Rectal smooth muscle tissue (tissue), 1 donor: ENCODE results near the gene YAF2.

Experiments
- H3K27ac ChIP-seq: one replicate; pipeline ENCODE4 v1.7.0; 2013; ENCODE audit warnings: low read depth, low read length, inconsistent platforms
- H3K27me3 ChIP-seq: one replicate; pipeline ENCODE4 v1.7.0; 2013; ENCODE audit warnings: low read length; ENCODE audit not compliant: control insufficient read depth, insufficient read depth
- H3K36me3 ChIP-seq: one replicate; pipeline ENCODE4 v1.7.0; 2013; ENCODE audit warnings: low read length; ENCODE audit not compliant: control insufficient read depth, insufficient read depth
- H3K4me1 ChIP-seq: one replicate; pipeline ENCODE4 v1.7.0; 2013; ENCODE audit warnings: low read length; ENCODE audit not compliant: control insufficient read depth, insufficient read depth
- H3K4me3 ChIP-seq: one replicate; pipeline ENCODE4 v1.7.0; 2013; ENCODE audit warnings: low read length
- H3K9ac ChIP-seq: one replicate; pipeline ENCODE4 v1.7.0; 2013; ENCODE audit warnings: low read length

Gene YAF2

DNA sequence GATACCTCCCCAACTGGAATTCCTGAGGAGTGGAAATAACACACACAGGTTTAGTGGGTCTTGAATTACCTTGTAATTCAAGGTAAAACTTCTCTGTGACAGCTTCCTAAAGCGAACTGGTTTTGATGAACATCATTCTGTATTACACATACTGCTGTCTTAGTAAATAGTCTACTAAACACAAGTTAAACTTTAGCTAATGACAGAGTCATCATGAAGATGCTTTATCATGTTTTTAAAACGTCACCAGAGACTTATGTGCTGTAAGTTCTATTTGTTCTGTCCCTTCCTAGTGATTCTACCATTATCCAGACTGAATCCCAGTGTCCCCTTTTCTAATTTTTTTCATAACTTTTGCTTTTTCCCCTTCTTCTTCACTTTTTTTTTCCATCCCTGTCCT is 81.8 kb downstream of the YAF2 start:
- H3K36me3 ChIP-seq, result no peaks in the 10 kb centered on the region
- no peak overlapping the region for H3K4me3 ChIP-seq
- H3K27me3 ChIP-seq, result no peaks in the 10 kb centered on the region
- H3K9ac ChIP-seq, result no peak overlapping the region
- no peak overlapping the region for H3K27ac ChIP-seq
- no peaks in the 10 kb centered on the region for H3K4me1 ChIP-seq

DNA sequence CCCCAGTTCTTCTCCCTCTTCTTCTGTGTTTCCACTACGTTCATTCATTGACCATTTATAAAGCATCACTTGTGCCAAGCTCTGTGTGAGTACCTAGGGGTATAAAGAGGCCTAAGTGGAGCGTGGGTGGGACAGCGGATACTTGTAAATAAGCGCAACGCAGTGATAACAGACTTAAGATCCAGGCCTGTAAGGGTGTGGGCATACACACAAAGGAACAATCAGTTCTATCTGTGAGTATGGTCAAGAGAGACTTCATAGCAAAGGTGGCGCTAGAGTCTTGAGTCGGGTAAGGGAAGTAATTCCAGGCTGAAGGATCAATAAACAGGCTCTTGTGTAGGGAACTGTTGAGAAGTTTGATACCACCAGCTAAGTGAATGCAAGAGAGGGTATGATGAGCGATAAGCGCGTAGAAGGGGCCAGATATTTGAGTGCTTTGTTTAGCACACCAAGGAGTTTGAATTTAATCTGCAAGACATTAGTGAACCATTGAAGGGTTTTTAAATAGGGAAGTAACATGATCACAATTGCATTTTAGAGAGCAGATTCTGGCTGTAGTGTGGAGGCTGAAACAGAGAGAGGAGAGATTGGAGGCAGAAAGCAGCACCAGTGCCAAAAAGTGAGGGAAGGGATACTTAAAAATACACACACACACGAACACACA is 92.4 kb downstream of the YAF2 start:
- Histone ChIP-seq H3K36me3 (no peaks in the 10 kb centered on the region), H3K9ac (no peak overlapping the region), H3K4me1 (peaks cover 14% of the 10 kb centered on the region), H3K27me3 (no peaks in the 10 kb centered on the region), H3K4me3 (peak overlapping the region; percentile 78), H3K27ac (no peak overlapping the region)

DNA sequence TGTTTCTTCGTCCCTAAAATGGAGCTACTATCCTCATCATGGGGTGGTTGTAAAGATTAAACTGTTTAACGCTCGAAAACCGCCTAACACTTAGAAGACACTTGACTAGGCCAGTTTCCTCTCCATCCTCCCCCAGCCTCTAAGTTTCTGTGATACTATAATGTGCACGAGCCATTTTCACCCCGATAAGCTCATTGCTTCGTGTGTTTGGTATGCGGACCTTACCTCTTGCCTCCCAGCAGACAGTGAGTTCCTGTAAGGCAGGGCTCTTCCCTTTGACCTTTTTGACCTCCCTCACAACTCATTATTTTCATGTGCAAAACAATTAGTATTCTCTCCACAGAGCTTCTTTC is 92.9 kb downstream of the YAF2 start:
- H3K9ac ChIP-seq, result no peak overlapping the region
- no peaks in the 10 kb centered on the region for H3K36me3 ChIP-seq
- no peaks in the 10 kb centered on the region for H3K27me3 ChIP-seq
- peaks cover 14% of the 10 kb centered on the region for H3K4me1 ChIP-seq
- H3K27ac ChIP-seq, result peak overlapping the region; percentile 63
- H3K4me3 ChIP-seq, result peak overlapping the region; percentile 78

DNA sequence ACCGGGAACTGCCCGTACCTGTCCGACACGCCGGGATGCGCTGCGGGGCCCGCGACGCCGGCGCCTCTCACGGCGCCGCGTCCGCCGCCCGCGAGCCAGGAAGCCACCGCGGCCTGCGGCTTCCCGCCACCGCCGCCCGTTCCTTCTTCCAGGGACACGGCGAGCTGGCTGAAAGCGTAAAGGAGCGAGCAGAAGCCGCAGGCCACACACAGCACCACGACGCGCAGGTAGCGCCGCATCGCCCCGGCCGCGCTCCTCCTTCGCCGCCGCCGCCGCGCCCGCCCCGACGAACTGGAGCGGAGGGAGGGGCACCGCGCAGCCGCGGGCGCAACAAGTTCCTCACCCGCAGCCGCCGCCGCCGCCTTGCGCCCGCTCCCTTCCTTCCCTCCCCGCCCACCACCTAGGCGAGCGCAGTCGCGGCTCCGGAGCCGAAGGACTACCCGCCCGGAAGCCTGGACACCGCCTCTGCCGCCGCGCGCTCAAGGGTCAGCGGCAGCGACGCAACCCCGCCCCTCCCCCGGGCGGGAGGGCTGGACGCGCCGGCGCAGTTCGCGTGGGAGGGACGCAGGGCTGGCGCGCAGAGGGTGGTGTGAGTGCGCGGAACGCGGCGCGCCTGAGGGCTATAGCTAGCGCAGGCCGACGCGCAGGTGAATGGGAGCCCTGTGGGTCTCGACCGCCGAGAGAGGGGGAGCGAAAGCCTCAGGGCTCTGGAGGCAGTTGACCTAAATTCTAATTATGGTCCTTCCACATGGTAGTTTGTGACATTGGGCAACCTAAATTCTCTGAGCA is 93.4 kb downstream of the YAF2 start, which contains the start of gene GXYLT1:
Gene GXYLT1, minus strand, starts transcription at position 467 of the 789 bp plus-strand sequence. Its CDS starts 228 bp downstream, at position 239.
- no peaks in the 10 kb centered on the region for H3K36me3 ChIP-seq
- H3K4me1 ChIP-seq, result peaks cover 14% of the 10 kb centered on the region
- peak within 1 kb of the TSS; percentile 60 for H3K9ac ChIP-seq
- no peaks in the 10 kb centered on the region for H3K27me3 ChIP-seq
- H3K4me3 ChIP-seq, result peak within 1 kb of the TSS; percentile 78
- peak within 1 kb of the TSS; percentile 83 for H3K27ac ChIP-seq

DNA sequence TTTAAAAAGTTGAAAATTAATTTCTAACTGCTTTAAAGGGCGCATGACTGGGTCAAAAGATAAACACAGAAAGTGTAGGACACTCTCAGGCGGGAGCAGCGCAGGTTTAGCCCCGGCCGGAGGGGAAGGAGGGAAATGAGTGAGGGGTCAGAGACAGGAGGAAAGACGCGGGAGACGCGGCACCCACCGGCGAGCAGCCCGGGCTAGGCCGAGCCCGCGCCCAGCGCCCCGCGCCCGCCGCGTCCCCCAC is 94.0 kb downstream of the YAF2 start:
- Histone ChIP-seq H3K9ac (peak overlapping the region; percentile 60), H3K4me3 (peak overlapping the region; percentile 78)

DNA sequence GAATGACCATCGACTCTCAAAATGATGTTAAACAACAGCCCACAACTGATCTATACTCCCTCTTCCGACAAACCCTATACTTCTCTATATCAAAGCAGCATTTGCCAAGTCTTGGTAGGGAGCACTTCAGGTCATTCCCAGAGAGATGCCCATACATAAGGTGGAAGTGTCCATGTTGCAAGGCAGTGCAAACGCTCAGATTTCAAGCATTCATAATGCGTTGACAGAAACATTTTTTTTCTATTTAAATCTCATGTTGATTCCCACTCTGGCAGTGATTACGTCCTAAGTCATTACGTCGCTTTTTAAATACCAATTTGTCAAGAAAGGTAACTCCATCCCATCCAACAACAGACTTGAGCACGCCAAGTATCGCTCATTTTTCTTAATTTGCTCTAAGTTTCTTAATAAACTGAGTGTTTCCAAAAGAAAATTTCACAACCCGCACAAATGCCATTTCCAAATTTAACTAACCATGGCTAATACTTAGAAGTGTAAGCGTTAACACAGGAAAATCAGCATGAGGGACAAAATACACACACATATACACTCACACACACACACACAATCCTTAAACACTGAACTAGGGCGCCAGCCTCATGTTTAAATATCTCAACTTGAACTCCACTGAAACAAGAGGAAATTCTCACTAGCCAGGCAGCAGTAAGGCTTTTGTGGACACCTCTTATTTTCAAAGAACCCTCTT is 94.4 kb downstream of the YAF2 start:
- Histone ChIP-seq H3K27me3 (no peaks in the 10 kb centered on the region), H3K9ac (peak overlapping the region; percentile 60), H3K4me1 (peaks cover 14% of the 10 kb centered on the region), H3K27ac (no peak overlapping the region), H3K36me3 (no peaks in the 10 kb centered on the region), H3K4me3 (peak overlapping the region; percentile 78)

More for the DNA sequence above, 94.0 kb downstream of the YAF2 start:
- Histone ChIP-seq H3K4me1 (peaks cover 14% of the 10 kb centered on the region), H3K27me3 (no peaks in the 10 kb centered on the region), H3K27ac (peak overlapping the region; percentile 83), H3K36me3 (no peaks in the 10 kb centered on the region)

DNA sequence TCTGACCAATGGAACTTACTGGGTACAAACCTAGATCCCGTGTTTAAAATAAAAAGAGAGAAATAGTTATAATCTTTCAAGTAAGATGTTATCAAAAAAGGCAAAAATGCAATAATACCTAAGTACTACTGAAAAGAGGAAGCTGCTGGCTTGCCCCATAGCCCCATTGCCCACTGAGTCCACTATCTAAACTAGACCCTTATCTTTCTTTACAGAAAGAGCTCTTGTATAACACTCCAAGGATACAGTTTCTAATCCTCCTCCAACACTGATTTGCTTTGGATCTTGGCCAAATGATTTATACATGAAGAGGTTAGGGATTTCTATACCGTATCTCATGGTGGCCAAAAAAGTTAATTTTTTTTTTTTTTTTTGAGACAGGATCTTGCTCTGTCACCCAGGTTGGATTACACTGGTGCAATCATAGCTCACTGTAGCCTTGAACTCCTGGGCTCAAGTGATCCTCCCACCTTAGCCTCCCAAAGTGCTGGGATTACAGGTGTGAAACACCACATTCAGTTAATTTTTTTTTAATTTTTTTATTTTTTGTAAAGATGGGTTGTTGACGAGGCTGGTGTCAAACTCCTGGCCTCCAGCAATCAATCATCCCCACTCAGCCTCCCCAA is 96.0 kb downstream of the YAF2 start:
- H3K4me1 ChIP-seq, result peaks cover 14% of the 10 kb centered on the region
- H3K9ac ChIP-seq, result no peak overlapping the region
- H3K27ac ChIP-seq, result no peak overlapping the region
- no peaks in the 10 kb centered on the region for H3K36me3 ChIP-seq
- no peak overlapping the region for H3K4me3 ChIP-seq
- no peaks in the 10 kb centered on the region for H3K27me3 ChIP-seq

DNA sequence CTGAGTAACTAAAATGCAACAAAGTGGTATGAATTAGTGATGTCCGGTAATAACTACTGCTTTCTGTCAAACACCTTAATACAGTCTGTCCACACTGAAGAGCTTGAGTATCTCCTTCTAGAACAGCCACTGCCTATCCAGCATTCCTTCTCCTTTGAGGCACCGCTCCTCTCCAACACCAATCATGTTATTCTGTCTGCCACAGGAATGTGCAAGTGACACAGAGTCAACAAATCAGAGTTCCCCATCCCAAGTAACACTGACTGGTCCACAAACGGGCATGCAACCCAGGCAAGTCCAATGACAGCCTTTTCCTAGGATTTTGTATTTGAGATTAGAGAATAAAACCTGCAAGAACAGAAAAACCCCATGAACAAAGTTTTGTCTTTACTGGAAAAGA is 97.1 kb downstream of the YAF2 start:
- Histone ChIP-seq H3K9ac (no peak overlapping the region), H3K27me3 (no peaks in the 10 kb centered on the region), H3K4me1 (peaks cover 14% of the 10 kb centered on the region), H3K36me3 (no peaks in the 10 kb centered on the region), H3K27ac (no peak overlapping the region), H3K4me3 (no peak overlapping the region)

DNA sequence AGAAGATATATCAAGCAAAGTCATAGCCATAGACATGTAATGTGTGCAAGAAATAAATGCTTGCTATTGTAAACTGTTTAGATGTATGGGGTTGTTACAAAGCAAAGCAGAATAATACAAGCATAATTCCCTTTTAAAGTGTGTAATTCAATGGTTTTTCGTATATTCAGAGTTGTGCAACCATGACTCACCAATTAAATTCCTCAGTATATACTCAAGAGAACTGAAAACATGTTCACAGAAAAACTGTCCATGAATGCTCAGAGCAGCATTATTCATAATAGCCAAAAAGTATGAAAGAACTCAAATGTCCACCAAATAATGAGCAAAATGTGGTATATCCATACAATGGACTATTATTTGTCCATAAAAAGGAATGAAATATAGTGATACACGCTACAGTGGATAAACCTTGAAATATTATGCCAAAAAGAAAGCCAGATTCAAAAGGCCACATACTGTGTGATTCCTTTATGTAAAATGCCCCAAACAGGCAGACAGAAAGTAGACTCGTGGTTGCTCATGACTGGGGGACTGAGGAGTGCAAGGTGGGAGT is 102.7 kb downstream of the YAF2 start:
- H3K4me3 ChIP-seq, result no peak overlapping the region
- no peaks in the 10 kb centered on the region for H3K36me3 ChIP-seq
- H3K27ac ChIP-seq, result no peak overlapping the region
- H3K27me3 ChIP-seq, result no peaks in the 10 kb centered on the region
- H3K4me1 ChIP-seq, result no peaks in the 10 kb centered on the region
- H3K9ac ChIP-seq, result no peak overlapping the region

DNA sequence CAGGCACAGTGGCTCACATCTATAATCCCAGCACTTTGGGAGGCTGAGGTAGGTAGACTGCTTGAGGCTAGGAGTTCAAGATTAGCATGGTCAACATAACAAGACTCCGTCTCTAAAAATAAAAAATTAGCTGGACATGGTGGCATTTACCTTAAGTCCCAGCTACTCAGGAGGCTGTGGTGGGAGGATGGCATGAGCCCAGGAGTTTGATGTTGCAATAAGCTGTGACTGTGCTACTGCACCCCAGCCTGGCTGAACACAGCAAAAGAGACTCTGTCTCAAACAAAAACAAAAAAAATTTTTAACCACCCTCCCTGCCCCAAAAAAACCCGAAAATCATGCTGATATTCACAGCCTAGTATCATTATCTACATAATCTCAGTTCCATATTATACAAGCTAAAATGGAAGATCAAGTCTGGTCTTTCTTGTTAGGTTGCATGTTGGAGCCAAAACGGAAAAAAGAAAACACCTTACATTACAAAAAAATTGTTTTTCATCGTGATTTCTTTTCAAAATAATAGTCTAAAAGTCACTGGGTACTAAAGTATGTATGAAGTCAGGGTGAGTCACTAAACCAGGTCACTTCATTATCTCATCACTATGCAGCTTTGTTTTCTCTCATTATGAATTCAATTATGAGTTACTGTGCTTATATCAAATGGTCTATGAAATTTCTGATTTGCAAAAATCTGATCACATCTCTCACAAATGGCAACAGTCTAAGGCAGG is 107.2 kb downstream of the YAF2 start:
- no peak overlapping the region for H3K9ac ChIP-seq
- no peak overlapping the region for H3K4me3 ChIP-seq
- no peak overlapping the region for H3K27ac ChIP-seq
- H3K36me3 ChIP-seq, result no peaks in the 10 kb centered on the region
- H3K27me3 ChIP-seq, result no peaks in the 10 kb centered on the region
- no peaks in the 10 kb centered on the region for H3K4me1 ChIP-seq

DNA sequence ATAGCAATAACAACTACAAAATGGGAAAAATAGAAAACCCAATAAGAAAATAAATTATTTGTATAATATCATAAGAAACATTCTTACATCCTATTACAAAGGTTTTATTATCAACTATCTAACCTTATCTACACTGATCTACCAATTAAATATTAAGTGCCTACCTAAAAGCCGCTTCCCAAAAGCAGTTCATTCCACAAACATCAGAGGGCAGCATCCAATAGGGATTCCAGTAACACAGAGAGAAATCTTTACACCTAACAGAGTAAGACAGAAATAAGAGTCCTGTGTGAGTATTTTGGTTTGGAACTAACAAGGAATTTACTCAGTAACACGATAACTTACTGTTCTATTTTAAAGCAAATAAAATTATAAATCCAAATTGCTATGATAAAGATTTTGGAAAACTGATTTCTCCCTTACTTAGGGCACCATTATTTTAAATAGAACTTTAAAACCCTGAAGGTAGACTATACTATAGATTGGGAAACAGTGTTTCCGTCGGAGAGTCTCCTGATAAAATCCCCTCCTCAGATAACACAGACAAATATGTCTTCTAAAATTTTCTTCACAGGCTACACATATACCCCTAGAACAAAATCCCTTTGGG is 108.3 kb downstream of the YAF2 start:
- Histone ChIP-seq H3K27ac (no peak overlapping the region), H3K9ac (no peak overlapping the region), H3K36me3 (no peaks in the 10 kb centered on the region), H3K27me3 (no peaks in the 10 kb centered on the region), H3K4me3 (no peak overlapping the region), H3K4me1 (no peaks in the 10 kb centered on the region)
